Tongue (tissue), 2 donors: ENCODE data around the gene PHLDA2. TPM values are rescaled to one million over a fixed set of nuclear protein-coding genes. Genes with fewer than 3 reads are reported as not detected.

Experiments
- DNase-seq: peaks from one replicate; pipeline ENCODE4 v3.0.0-alpha.2; 2015
- total RNA-seq: library from RNA; depleted of rRNA; stranded (reverse); fragments of >200 nt; gene quantifications from one replicate; pipeline ENCODE4 v1.2.3, GENCODE V29; 2014

PHLDA2 gene
- total RNA-seq, 1 donor from 2014 or later = 1.9 TPM

GRCh38 chr11:2897048-2897447, 32.2 kb downstream of the PHLDA2 start:
- DNase-seq = no peak

DNA sequence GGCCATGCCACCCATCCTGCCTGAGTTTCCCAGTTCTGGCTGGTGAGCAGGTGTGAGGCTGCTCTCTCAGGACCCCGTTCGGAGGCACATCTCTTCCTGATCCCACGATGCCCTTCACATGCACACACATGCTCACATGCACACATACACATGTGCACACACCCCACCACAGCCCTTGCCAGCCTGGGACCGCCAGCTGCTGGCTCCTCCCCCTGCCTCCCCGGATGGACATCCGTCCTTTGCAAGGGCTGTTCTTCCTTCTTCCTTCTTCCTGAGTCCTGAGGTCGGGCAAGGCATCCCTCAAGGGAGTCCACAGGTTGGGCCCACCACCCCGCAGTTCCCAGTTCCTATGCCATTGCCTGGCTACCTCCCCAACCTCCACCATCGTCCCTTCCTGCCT, 33.2 kb downstream of the PHLDA2 start:
- no peak for DNase-seq

DNA sequence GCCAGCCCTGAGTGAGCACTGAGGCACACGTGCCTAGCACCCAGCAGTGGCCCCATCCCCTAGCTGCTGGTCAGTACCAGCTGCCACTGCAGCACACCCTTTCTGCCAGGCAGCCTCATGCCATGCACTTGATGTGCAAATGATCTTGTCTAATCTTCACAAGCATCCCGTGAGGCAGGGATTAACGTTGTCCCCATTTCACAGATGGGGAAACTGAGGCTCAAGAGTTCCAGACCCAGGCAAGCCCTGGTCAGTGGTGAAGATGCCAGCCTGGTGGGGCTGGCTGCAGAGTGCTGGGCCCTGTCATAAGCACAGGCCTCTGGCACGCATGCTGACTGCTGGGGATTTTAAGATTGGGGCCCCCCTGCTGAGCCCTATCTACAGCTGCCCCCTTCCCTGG, 35.3 kb downstream of the PHLDA2 start:
- no peak for DNase-seq

GRCh38 chr11:2892967-2893528, 36.2 kb downstream of the PHLDA2 start:
- no peak for DNase-seq

DNA sequence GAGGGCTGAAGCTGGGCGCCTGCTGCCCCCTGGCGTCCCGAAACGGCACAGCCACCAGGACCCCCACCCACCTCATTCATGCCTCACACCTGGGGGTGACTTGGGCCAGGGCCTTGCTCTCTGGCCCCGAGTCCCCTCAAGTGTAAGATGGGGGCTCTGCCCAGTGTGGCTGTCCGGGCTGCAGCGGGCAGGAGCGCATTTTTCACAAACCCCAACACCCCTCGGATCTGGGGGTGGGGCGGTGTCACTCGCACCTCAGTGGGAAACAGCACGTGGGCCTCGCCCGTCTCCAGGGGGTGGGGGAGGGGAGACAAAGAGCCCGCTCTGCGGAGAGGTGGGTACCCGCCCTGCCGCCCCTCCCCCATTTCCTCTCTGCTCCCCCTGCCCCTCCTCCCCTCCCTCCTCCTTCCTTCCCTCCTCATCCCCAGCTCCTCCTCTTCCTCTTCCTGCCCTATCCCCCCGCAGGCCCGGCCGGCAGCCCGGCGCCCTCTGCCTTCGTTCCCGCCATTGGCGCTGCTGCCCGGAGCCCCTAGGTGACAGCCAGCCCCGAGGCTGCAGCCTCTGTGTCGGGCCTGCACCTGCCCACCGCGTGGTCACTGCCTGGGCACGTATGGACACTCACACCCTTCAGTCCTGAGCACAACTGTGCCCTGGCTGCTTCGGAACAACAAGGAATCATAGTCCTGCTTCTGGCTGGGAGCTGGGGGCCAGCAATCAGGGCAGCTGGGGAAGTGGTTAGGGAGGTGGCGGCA, 36.8 kb downstream of the PHLDA2 start:
- DNase-seq = peak; percentile 86

DNA sequence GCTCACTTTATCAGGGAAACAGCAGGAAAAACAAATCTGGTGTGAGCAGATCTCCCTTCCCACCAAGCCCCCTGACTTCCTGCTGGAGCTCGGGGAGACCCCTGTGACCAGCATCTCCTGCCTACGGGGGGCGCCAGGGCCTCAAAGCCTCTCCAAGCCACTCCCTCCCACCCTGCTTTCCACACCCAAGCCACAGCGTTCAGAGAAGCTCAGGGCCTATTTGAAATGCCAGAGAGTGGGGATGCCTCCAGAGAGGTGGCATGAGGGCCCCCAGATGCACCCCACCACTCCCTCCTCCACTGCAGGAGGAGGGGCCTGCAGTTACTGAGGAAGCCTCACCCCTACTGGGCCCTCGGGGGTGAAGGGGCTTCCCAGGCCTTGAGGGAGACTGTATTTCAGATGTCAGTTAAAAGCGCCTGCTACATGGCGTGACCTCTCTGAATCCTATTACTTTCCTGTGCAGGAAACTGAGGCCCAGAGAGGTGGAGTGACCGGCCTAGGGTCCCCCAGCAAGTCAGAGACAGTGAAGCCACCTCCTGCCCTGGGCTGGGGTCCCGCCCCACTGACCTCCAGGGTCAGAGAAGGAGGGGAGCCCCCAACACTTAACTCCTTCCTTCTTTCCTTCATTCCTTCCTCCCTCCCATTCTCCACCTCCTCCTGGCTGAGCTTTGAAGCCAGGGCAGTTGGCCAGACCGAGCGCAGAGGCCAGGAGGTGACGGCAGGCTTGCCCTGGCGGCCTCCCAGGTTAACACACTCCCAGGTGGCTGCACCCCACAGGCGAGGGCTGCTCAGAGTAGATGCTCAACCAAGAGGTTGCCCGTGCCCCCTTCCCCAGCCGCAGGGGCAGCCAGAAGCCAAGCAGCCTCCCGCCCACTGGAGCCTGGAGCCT, 37.6 kb downstream of the PHLDA2 start:
- no peak for DNase-seq

- DNase-seq = peak; percentile 92
Measured at GRCh38 chr11:2890466-2891294, 38.5 kb downstream of the PHLDA2 start.

DNA sequence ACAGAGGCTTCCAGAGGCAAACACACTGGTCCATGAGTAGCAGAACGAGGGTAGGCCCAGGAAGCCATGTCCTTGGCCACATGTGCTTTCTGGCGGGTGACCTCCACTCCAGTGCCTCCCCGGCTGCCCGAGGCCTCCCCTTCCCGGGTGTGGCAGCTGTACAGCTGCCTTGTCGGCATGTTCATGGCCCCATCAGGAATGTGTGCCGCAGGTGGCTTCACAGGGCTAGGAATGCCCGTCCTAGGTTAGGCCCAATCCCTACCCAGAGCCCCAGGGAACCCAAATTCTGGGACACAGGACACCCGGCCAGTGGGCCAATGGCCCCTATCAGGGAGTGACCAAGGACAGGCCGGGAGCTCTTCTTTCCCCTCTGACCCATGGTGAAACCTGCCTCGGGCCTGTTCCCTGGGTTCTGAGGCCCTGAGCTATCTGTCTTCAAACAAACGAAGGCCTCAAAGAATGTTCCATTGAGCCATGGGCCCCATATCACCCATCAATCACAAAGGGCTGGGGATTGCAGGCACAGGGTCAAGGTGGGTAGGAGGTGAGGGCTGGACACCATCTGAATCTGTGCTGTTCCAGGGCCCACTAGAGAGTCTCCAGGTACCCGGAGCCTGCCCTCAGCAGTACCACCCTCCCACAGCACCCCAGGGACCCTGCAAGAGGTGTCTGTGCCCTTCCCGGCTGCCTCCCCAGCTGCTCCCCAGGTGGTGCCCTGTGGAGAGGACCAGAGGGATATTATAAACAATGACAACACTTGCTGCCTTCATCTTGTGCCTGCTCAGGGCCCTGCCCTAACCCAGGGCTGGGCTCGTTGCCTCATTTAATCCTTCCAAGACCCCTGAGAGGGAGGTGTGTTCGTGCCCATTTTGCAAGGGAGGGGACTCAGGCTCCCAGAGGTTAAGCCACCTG, 39.6 kb downstream of the PHLDA2 start:
- DNase-seq = no peak

DNA sequence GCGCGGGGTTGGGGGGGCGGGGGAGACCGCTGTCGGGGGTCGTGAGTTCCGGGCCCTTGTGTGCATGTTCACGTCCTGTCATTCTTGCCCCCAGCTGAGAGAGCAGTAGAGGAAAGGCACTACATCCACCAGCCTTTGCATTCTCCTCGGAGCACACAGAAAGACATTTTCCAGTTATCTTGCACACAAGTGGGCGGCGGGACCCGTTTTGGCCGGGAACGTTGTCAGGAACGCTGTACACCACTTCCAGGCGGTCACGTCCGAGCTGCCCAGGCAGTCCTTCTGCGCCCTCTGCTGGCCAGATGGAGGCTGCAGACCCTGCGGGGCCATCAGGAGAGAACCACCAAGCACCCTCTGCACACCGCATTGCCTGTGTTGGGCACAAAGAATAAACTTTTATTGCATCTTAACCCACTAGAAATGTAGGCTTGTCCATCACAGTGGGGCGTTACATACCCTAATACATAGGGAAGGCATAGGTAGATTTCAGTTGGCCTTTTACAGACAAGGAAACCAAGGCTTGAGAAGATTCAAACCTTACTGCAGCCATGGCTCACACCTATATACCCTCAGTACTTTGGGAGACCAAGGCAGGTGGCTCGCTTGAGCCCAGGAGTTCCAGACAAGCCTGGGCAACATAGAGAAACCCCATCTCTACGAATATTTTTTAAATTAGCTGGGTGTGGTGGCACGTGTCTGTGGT, 40.8 kb downstream of the PHLDA2 start:
- peak; percentile 96 for DNase-seq

- DNase-seq = no peak
Measured at GRCh38 chr11:2887515-2888195, 41.6 kb downstream of the PHLDA2 start.

DNA sequence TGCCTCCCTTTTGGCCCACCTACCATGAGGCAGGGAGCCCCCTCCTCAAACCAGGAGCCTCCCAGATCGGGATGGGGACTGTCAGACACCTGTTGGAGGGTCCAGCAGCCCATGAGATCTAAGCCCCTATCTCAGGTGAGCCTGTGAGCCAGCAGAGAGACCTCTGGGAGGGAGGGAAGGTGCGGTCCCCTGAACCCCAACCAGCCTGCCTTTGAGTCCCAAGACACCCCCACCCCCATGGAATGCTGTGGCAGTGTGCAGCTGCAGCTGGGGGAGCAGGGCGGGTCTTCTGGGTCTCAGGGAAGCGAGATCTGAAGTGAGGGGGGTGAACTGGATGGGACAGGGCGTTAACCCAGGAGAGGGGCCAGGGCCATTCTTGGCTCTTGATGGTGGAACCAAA, 42.3 kb downstream of the PHLDA2 start:
- DNase-seq = no peak

GRCh38 chr11:2886191-2886894, 42.9 kb downstream of the PHLDA2 start:
- peak; percentile 86 for DNase-seq

GRCh38 chr11:2885678-2886081, 43.5 kb downstream of the PHLDA2 start, which contains the start of gene CDKN1C:
TSS of gene CDKN1C (minus strand) at chr11:2885775. CDS start at chr11:2885456, 319 bp downstream.
- DNase-seq = peak; percentile 97

DNA sequence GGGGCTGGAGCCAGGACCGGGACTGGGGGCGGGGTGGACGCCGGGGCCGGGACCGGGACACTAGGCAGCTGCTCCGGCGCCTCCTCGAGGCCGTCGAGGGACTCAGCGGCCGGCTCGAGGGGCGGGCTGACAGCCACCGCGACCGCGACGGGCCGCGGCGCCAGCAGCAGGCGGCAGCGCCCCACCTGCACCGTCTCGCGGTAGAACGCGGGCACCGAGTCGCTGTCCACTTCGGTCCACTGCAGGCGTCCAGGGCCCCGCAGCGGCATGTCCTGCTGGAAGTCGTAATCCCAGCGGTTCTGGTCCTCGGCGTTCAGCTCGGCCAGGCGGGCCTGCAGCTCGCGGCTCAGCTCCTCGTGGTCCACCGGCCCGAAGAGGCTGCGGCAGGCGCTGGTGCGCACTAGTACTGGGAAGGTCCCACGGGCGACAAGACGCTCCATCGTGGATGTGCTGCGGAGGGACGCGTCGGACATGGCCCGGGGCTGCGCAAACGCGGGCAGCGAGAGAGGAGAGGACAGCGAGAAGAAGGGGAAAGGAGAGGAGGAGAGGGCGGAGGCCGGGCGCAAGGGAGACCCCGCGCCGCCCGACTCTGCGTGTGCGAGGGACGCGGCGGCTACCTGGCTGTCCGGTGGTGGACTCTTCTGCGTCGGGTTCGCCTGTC, 44.1 kb downstream of the PHLDA2 start:
- DNase-seq = peak; percentile 73

DNA sequence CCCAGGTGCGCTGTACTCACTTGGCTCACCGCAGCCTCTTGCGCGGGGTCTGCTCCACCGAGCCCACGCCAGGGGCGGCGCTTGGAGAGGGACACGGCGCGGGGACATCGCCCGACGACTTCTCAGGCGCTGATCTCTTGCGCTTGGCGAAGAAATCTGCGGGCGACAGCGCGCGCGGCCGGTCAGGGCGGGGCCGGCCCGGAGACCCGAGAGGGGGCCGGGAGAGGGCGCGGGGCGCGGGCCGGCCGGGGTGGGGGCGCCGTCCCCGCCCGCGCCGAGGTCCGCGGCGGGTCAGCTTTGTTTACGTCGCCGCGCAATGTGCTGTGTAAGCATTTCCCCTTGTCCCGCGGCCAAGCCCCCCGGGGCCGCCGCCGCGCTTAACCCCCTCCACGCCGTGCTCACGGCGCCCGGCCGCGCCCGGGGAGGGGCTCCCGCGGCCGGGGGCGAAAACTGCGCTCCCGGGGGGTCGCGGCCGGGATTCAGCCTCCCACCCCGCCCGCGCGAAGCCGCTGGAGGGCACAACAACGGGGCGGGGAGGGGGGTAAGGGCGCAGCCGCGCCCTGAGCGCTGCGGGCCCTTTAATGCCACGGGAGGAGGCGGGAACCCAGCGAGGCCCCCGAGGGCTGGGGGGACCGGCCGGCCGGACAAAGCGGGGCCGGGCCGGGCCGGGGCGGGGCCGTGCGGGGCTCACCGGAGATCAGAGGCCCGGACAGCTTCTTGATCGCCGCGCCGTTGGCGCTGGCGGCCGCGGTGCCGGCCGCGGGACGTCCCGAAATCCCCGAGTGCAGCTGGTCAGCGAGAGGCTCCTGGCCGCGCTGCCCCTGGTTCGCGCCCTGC, 45.0 kb downstream of the PHLDA2 start:
- peak; percentile 63 for DNase-seq

GRCh38 chr11:2883640-2883978, 45.6 kb downstream of the PHLDA2 start:
- no peak for DNase-seq

GRCh38 chr11:2882396-2883110, 46.7 kb downstream of the PHLDA2 start:
- peak; percentile 38 for DNase-seq
